ENCODE results near the gene FURIN. TPM values are rescaled to one million over a fixed set of nuclear protein-coding genes. Genes with fewer than 3 reads are reported as not detected.

The FURIN gene
- total and polyA plus RNA-seq, 9 of the 15 experiments (the other 6 are each of a cell fraction or from before 2014, with no cell fraction given): 0.92 to 99.9 (median 34.8) TPM

GRCh38 chr15:90836296-90836871 is 32.0 kb upstream of the FURIN start (continued):
- TF ChIP-seq NCOR1 (IDR thresholded peaks at IDR 0.05) (no peak), GATAD2B (IDR thresholded peaks at IDR 0.05; ENCODE audit: borderline replicate concordance) (no peak), ZBTB26 (CRISPR knock-in tag; IDR thresholded peaks at IDR 0.05) (no peak), MECOM (CRISPR knock-in tag; IDR thresholded peaks at IDR 0.05) (no peak), HIVEP1 (CRISPR knock-in tag; IDR thresholded peaks at IDR 0.05) (no peak), DMBX1 (CRISPR knock-in tag; IDR thresholded peaks at IDR 0.05; ENCODE audit: borderline replicate concordance) (no peak), SMAD4 (CRISPR knock-in tag; conservative IDR thresholded peaks at IDR 0.05) (no peak), ARID1B (IDR thresholded peaks at IDR 0.05) (peak; percentile 88), NCOA1 (IDR thresholded peaks at IDR 0.05; ENCODE audit: low read depth) (no peak), CCAR2 (IDR thresholded peaks at IDR 0.05; ENCODE audit: low read depth, low read length) (no peak), ZBTB17 (CRISPR knock-in tag; IDR thresholded peaks at IDR 0.05) (no peak), HNRNPL (IDR thresholded peaks at IDR 0.05; ENCODE audit: low read depth, low read length) (no peak), PPARD (CRISPR knock-in tag; IDR thresholded peaks at IDR 0.05) (no peak), SRSF3 (IDR thresholded peaks at IDR 0.05; ENCODE audit: insufficient read depth, low read length) (no peak), EZH2 (IDR thresholded peaks at IDR 0.05; ENCODE audit: borderline replicate concordance, low read depth, low read length) (no peak), HCFC1 (IDR thresholded peaks at IDR 0.05; ENCODE audit: low read depth, low read length) (no peak), SPI1 (IDR thresholded peaks at IDR 0.05; ENCODE audit: borderline replicate concordance, low read depth, low read length) (peak; percentile 10; the same call in 1 of the 2 replicates), TEAD1 (CRISPR knock-in tag; IDR thresholded peaks at IDR 0.05) (no peak), PTBP1 (IDR thresholded peaks at IDR 0.05; ENCODE audit: low read depth, low read length) (no peak), RAD21 (CRISPR knock-in tag; conservative IDR thresholded peaks at IDR 0.05 in 1 of 2, IDR thresholded peaks at IDR 0.05 in 1 of 2) (no peak), COPS2 (conservative IDR thresholded peaks at IDR 0.05) (no peak), MAZ (CRISPR knock-in tag; conservative IDR thresholded peaks at IDR 0.05 in 1 of 2, IDR thresholded peaks at IDR 0.05 in 1 of 2) (no peak), MEIS2 (IDR thresholded peaks at IDR 0.05; ENCODE audit: partially characterized antibody) (peak; percentile 16)
- TF ChIP-seq, protein P1, sequence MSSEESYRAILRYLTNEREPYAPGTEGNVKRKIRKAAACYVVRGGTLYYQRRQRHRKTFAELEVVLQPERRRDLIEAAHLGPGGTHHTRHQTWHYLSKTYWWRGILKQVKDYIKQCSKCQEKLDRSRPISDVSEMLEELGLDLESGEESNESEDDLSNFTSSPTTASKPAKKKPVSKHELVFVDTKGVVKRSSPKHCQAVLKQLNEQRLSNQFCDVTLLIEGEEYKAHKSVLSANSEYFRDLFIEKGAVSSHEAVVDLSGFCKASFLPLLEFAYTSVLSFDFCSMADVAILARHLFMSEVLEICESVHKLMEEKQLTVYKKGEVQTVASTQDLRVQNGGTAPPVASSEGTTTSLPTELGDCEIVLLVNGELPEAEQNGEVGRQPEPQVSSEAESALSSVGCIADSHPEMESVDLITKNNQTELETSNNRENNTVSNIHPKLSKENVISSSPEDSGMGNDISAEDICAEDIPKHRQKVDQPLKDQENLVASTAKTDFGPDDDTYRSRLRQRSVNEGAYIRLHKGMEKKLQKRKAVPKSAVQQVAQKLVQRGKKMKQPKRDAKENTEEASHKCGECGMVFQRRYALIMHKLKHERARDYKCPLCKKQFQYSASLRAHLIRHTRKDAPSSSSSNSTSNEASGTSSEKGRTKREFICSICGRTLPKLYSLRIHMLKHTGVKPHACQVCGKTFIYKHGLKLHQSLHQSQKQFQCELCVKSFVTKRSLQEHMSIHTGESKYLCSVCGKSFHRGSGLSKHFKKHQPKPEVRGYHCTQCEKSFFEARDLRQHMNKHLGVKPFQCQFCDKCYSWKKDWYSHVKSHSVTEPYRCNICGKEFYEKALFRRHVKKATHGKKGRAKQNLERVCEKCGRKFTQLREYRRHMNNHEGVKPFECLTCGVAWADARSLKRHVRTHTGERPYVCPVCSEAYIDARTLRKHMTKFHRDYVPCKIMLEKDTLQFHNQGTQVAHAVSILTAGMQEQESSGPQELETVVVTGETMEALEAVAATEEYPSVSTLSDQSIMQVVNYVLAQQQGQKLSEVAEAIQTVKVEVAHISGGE (CRISPR knock-in tag; IDR thresholded peaks at IDR 0.05): peak in 1 of 3 experiments; percentile 49; a peak in 1 of 6 replicates
- TF ChIP-seq, protein P2, sequence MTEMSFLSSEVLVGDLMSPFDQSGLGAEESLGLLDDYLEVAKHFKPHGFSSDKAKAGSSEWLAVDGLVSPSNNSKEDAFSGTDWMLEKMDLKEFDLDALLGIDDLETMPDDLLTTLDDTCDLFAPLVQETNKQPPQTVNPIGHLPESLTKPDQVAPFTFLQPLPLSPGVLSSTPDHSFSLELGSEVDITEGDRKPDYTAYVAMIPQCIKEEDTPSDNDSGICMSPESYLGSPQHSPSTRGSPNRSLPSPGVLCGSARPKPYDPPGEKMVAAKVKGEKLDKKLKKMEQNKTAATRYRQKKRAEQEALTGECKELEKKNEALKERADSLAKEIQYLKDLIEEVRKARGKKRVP (CRISPR knock-in tag; IDR thresholded peaks at IDR 0.05): no peak

All from K562 (cell line).